Measurements from ENCODE around the gene SLC2A5.

DNA sequence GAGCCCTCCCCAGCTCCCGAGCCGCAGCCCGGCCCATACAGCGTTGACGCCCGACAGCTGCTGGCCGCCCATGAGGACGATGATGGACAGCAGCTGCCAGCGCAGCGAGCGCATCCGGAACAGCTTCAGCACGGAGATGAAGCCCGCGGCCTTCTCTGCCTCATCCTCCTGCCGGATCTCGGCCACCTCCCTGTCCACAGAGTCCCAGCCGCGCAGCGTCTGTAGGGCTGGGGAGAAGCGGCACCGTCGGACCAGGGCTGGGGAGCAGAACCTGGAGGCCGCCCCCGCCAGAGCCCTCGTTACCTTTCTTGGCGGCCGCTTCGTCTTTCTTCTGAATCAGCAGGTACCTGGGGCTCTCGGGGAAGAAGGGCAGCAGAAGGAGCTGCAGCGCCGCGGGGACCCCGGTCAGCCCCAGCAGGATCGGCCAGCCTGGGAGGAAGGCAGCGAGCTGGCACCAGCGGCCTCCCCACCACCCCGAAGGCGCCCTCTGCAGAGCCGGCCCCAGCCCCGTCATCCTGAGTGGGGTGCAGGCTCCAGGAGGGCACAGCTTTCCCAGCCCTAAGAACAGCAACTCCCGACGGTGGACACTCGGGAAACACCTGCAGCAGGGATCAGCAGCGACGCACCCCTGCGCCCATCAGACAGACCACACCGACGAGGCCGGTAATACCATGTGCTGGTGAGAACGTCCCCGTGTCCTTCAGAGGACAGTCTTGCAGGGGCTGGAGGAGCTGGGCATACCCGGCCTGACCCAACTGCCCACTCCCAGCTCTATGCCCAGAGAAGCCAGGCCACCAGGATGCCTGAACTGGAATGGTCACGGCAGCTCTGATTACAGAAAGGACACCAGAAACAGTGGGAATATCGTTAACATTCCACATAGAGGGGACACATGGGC lies 29.4 kb downstream of the SLC2A5 start:
- TF ChIP-seq, protein P1, sequence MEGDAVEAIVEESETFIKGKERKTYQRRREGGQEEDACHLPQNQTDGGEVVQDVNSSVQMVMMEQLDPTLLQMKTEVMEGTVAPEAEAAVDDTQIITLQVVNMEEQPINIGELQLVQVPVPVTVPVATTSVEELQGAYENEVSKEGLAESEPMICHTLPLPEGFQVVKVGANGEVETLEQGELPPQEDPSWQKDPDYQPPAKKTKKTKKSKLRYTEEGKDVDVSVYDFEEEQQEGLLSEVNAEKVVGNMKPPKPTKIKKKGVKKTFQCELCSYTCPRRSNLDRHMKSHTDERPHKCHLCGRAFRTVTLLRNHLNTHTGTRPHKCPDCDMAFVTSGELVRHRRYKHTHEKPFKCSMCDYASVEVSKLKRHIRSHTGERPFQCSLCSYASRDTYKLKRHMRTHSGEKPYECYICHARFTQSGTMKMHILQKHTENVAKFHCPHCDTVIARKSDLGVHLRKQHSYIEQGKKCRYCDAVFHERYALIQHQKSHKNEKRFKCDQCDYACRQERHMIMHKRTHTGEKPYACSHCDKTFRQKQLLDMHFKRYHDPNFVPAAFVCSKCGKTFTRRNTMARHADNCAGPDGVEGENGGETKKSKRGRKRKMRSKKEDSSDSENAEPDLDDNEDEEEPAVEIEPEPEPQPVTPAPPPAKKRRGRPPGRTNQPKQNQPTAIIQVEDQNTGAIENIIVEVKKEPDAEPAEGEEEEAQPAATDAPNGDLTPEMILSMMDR (IDR thresholded peaks at IDR 0.05): no peak
- no peak for TF ChIP-seq POLR2A (IDR thresholded peaks at IDR 0.05)

All from adrenal gland (tissue), 5 donors.